Effector memory CD4-positive, alpha-beta T cell (primary cell): Measurements from ENCODE around the gene RSPO4.

Experiments used
- DNase-seq, 3 donors: peaks; one replicate each; pipeline ENCODE4 v3.0.0-alpha.2; 2020
- H3K27ac ChIP-seq: 2 replicates; pipeline ENCODE4 v1.7.0; 2013; ENCODE audit warnings: mild to moderate bottlenecking, low read length, moderate library complexity; ENCODE audit not compliant: insufficient read depth, poor library complexity, severe bottlenecking
- H3K27me3 ChIP-seq: replicated peaks from 2 replicates; pipeline ENCODE4 v1.7.0; 2013; ENCODE audit warnings: mild to moderate bottlenecking, low read length; ENCODE audit not compliant: insufficient read depth, control insufficient read depth, poor library complexity, severe bottlenecking
- H3K36me3 ChIP-seq: 2 replicates; pipeline ENCODE4 v1.7.0; 2013; ENCODE audit warnings: mild to moderate bottlenecking, low read length, moderate library complexity; ENCODE audit not compliant: control insufficient read depth, insufficient read depth
- H3K4me1 ChIP-seq: 2 replicates; pipeline ENCODE4 v1.7.0; 2013; ENCODE audit warnings: low read length, mild to moderate bottlenecking; ENCODE audit not compliant: control insufficient read depth, insufficient read depth, poor library complexity, severe bottlenecking
- H3K4me3 ChIP-seq: 2 replicates; pipeline ENCODE4 v1.7.0; 2013; ENCODE audit warnings: low read length, low read depth, mild to moderate bottlenecking; ENCODE audit not compliant: insufficient read depth, poor library complexity, severe bottlenecking
- H3K9me3 ChIP-seq: 2 replicates; pipeline ENCODE4 v1.7.0; 2013; ENCODE audit warnings: mild to moderate bottlenecking, low read length, moderate library complexity; ENCODE audit not compliant: control insufficient read depth

The RSPO4 gene

DNA sequence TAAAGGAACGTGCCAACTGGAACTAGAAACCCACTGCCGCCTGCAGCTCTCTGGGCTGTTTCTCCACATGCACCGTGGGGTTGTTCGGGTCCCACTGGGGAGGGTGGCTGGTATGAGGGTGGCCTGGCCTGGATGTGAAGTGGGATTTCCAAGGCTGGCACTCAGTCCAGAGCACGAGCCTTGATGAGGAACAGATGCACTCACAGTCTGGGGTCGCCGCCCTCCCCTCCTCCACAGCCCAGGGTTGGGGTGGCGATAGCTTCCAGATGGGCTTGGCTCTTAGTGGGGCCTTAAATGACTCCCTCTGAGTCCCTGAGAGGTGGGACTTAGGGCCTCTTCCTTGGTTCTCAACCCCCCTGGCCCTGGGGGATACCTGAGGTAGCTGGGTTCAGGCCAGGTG lies 55.3 kb downstream of the RSPO4 start:
- no peak overlapping the region for H3K27ac ChIP-seq
- no peaks in the 10 kb centered on the region for H3K9me3 ChIP-seq
- no peaks in the 10 kb centered on the region for H3K4me1 ChIP-seq
- H3K27me3 ChIP-seq = no peaks in the 10 kb centered on the region
- no peak overlapping the region for H3K4me3 ChIP-seq
- no peaks in the 10 kb centered on the region for H3K36me3 ChIP-seq
- DNase-seq = no peak

DNA sequence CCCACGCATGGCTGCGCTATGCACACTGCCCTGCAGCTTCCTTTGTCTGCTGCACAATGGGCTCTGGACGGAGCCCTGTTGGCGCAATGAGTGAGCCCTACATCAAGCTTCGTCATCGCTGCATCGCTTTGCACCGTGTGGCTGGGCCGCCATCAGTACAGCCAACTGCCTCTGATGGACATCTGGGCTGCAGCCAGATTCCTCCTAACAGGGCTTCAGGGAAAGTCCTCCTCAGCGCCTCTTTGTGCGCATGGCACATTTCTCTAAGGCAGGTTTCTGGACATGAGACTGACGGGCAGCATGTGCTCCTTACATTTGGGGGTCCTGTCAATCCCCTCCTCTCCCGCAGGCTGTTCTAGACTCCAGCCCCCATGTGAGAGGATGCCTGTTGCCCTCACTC lies 56.3 kb downstream of the RSPO4 start:
- H3K4me3 ChIP-seq = no peak overlapping the region
- H3K27me3 ChIP-seq = no peaks in the 10 kb centered on the region
- H3K9me3 ChIP-seq = no peaks in the 10 kb centered on the region
- H3K36me3 ChIP-seq = no peaks in the 10 kb centered on the region
- no peak for DNase-seq
- no peak overlapping the region for H3K27ac ChIP-seq
- H3K4me1 ChIP-seq = no peaks in the 10 kb centered on the region

DNA sequence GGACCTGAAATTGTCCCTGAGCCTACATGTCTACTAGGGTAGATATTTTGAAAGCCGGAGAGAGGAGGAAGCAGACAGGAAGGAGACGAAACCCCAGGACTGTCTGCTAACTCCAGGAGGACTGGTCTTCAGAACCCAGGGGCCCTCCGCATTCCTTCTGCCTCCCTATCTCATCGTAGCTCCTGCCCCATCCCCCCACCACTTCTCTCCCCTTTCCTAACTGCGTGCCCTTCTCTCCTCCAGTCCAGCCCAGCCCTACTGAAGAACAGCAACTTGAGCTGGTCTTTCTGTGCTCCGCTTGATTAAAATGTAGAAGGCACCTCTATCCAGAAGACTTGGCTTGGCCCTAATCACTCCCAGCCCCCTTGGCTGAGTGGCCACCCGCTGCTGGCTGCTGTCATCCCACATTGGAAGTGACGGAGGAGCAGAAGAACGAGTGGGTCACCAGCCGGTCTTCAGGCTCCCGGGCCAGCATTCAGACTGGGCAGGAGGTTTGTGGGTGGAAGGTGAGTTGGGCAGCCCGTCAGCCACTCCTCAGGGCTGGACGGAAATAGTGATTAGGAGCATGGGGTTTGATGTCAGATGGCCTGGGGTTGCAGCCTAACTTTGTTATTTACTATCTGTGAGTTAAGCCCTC lies 57.2 kb downstream of the RSPO4 start:
- H3K27ac ChIP-seq = no peak overlapping the region
- no peaks in the 10 kb centered on the region for H3K27me3 ChIP-seq
- H3K4me1 ChIP-seq = no peaks in the 10 kb centered on the region
- DNase-seq = no peak
- no peaks in the 10 kb centered on the region for H3K9me3 ChIP-seq
- no peak overlapping the region for H3K4me3 ChIP-seq
- no peaks in the 10 kb centered on the region for H3K36me3 ChIP-seq

DNA sequence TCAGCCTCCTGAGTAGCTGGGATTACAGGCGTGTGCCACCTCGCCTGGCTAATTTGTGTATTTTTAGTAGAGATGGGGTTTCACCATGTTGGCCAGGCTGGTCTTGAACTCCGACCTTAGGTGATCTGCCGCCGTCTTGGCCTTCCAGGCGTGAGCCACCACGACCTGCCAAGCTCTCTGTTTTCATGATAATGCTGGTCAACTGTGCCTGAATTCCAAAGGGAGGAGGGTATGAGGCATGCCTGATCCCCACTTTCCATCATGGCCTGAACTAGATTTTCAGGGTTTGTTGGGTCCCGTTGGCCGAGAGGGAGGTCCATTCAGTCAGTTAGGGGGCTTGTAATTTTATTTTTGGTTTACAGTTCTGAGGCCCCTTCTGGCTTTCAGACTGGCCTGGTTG lies 58.0 kb downstream of the RSPO4 start:
- no peak overlapping the region for H3K4me3 ChIP-seq
- H3K27me3 ChIP-seq = no peaks in the 10 kb centered on the region
- H3K9me3 ChIP-seq = no peaks in the 10 kb centered on the region
- DNase-seq = no peak
- no peaks in the 10 kb centered on the region for H3K4me1 ChIP-seq
- no peaks in the 10 kb centered on the region for H3K36me3 ChIP-seq
- H3K27ac ChIP-seq = no peak overlapping the region

DNA sequence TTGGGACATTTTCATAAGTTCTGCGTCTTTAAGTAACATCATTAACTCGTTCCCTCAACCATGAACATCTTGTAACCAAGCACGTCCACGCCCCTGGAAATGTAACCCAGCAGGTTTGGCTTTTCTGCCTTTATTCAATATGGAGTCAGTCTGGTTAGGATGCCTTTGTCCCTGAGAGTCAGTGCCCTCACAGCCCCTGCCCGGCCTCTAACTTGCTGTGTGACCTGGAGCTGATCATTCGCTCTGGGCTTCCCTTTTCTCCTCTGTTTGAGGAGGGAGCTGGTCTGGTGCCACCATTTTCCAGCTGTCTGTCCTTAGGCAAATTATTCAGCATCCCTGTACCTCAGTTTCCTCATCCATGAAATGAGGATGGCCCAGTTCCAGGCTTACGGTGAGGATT lies 59.5 kb downstream of the RSPO4 start:
- Histone ChIP-seq H3K4me1 (no peaks in the 10 kb centered on the region), H3K9me3 (no peaks in the 10 kb centered on the region), H3K4me3 (no peak overlapping the region), H3K36me3 (no peaks in the 10 kb centered on the region), H3K27me3 (no peaks in the 10 kb centered on the region), H3K27ac (no peak overlapping the region)
- DNase-seq = no peak

DNA sequence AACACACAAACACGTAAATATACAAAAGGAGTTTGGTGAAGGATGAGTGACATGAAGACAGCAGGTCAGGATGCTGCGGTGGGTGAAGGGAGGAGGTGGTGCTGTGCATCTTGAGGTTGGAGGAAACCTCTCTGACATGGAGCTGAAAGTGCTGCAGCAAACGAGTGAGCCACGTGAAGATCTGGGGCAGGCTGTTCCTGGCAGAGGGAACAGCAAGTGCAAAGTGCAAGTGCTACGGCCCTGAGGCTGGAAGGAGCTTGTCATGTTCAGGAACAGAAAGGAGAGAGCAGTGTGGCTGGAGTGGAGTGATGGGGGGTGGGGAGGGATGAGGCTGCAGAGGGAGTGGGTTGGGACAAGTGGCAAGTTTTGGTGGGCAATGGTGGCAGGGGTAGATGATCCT lies 61.2 kb downstream of the RSPO4 start:
- H3K4me3 ChIP-seq = no peak overlapping the region
- no peaks in the 10 kb centered on the region for H3K9me3 ChIP-seq
- H3K27me3 ChIP-seq = no peaks in the 10 kb centered on the region
- no peaks in the 10 kb centered on the region for H3K36me3 ChIP-seq
- no peak for DNase-seq
- no peak overlapping the region for H3K27ac ChIP-seq
- H3K4me1 ChIP-seq = no peaks in the 10 kb centered on the region

DNA sequence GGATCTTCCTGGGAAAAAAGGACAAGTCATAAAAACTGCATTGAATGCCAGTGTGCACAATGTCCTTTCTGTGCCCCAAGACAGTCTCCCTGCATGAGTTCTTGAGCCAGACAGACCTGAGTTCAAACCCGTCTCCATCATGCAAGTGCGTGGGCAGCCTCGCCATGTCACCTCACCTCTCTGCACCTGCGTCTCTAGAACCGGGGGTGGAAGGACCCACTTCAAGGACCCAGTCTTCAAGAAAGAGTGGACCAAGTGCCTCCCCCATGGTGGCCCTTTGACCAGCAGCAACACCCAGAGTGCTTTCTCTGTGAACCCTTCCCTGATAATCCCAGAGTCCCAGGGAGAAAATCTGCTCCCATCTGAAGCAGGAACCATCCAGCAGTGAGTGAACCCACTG lies 62.5 kb downstream of the RSPO4 start:
- DNase-seq = no peak
- Histone ChIP-seq H3K27me3 (no peaks in the 10 kb centered on the region), H3K36me3 (no peaks in the 10 kb centered on the region), H3K9me3 (no peaks in the 10 kb centered on the region), H3K27ac (no peak overlapping the region), H3K4me3 (no peak overlapping the region), H3K4me1 (no peaks in the 10 kb centered on the region)

DNA sequence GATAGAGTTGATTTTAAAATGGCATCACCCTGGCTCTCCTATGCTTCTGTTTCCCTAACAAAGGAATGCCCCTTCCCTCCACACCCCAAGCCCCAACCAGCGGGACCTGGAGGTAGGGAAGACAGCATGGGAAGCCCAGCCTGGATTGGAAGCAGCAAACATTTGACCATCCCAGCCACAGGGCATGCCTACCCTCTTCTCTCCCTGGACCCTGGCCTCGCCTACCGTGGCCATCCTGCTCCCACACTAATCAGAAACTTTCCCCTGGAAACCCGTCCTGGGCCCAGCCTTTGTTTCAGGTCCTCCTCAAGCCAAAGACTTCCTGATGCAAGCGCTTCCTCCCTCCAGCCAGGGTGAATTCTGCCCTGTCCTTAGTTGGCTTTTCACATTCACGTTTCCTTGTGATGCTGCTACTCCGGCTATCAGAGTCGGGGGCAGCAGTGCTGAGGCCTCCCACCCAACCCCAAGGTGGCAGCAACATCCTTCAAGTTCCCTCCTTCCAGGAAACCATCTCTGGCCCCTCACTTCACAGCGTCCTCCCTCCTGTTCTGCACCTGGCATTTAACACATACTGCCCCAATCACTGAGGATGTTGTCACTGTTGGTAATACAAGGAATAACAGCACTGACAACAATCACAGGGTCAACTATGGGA lies 67.8 kb downstream of the RSPO4 start:
- no peaks in the 10 kb centered on the region for H3K27me3 ChIP-seq
- H3K36me3 ChIP-seq = no peaks in the 10 kb centered on the region
- H3K9me3 ChIP-seq = no peaks in the 10 kb centered on the region
- DNase-seq = no peak
- H3K4me1 ChIP-seq = no peaks in the 10 kb centered on the region
- no peak overlapping the region for H3K4me3 ChIP-seq
- H3K27ac ChIP-seq = no peak overlapping the region

DNA sequence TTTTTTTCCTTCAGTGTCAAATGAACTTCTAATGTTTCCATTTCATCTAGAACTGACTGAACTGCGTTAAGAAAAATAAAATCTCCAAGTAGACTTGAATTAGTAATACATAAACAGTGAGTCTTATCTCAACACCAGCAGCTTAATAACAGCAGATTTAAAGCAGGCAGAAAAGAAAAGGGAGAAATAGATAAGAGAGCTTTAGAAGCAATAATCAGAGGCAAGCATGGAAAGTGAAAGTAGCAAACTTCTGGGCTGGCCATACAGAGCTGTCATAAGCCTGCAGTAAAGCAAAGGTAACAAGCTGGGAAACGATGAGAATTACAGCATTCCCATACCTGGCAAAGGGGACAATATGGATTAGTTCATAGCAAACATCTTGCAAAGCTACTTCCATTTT lies 69.1 kb downstream of the RSPO4 start:
- no peaks in the 10 kb centered on the region for H3K27me3 ChIP-seq
- no peak overlapping the region for H3K4me3 ChIP-seq
- H3K36me3 ChIP-seq = no peaks in the 10 kb centered on the region
- H3K9me3 ChIP-seq = no peaks in the 10 kb centered on the region
- no peaks in the 10 kb centered on the region for H3K4me1 ChIP-seq
- no peak overlapping the region for H3K27ac ChIP-seq
- no peak for DNase-seq

DNA sequence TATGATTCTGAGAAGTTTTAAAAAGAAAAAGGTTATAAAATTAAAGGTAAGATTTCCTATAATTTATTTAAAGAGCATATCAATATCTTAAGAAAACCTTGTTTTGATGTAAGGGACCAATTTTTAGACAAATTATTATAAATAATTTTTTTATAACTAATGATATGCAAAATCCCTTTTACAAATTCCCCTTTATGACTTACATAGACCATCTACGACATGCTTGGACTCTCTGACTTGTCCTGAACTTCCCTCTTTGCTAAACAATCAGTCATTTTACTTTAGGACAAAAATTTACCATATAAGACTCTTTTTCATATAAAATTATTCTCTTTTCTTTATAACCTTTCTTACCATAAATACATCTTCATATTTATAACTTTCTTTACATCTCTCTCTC lies 70.7 kb downstream of the RSPO4 start:
- no peak overlapping the region for H3K4me3 ChIP-seq
- no peaks in the 10 kb centered on the region for H3K4me1 ChIP-seq
- no peak for DNase-seq

More for the DNA sequence above, 70.7 kb downstream of the RSPO4 start:
- no peaks in the 10 kb centered on the region for H3K36me3 ChIP-seq
- H3K9me3 ChIP-seq = no peaks in the 10 kb centered on the region
- H3K27me3 ChIP-seq = no peaks in the 10 kb centered on the region
- no peak overlapping the region for H3K27ac ChIP-seq
